IPS-20b (cell line): ENCODE data around the gene SNX32.

Experiments
- H3K27ac ChIP-seq: one replicate; pipeline ENCODE4 v1.5.1; 2013; ENCODE audit warnings: low read length
- H3K27me3 ChIP-seq: 2 replicates; pipeline ENCODE4 v1.6.1; 2013; ENCODE audit warnings: mild to moderate bottlenecking, low read length, inconsistent platforms; ENCODE audit not compliant: insufficient read depth
- H3K36me3 ChIP-seq: 2 replicates; pipeline ENCODE4 v1.6.1; 2013; ENCODE audit warnings: low read depth, mild to moderate bottlenecking, inconsistent platforms, low read length, moderate library complexity; ENCODE audit not compliant: insufficient read depth
- H3K4me1 ChIP-seq: 2 replicates; pipeline ENCODE4 v1.6.1; 2013; ENCODE audit warnings: mild to moderate bottlenecking, control low read depth, inconsistent platforms, low read length, moderate library complexity; ENCODE audit not compliant: insufficient read depth
- H3K4me3 ChIP-seq: 2 replicates; pipeline ENCODE4 v1.5.1; 2013; ENCODE audit warnings: mild to moderate bottlenecking, low read length, inconsistent platforms
- H3K9ac ChIP-seq: 2 replicates; pipeline ENCODE4 v1.6.1; 2013; ENCODE audit warnings: low read depth, mild to moderate bottlenecking, inconsistent platforms, low read length, moderate library complexity
- H3K9me3 ChIP-seq: 2 replicates; pipeline ENCODE4 v1.6.1; 2013; ENCODE audit warnings: mild to moderate bottlenecking, low read depth, low read length, inconsistent platforms; ENCODE audit not compliant: insufficient read depth

SNX32 gene

GRCh38 chr11:65854852-65855837 is 21.4 kb downstream of the SNX32 start:
- no peaks in the 10 kb centered on the region for H3K9me3 ChIP-seq
- no peak overlapping the region for H3K27ac ChIP-seq
- H3K27me3 ChIP-seq, result no peaks in the 10 kb centered on the region
- H3K36me3 ChIP-seq, result peaks cover 49% of the 10 kb centered on the region
- no peak overlapping the region; the same call in 1 of the 2 replicates for H3K4me3 ChIP-seq
- H3K9ac ChIP-seq, result no peak overlapping the region
- H3K4me1 ChIP-seq, result no peaks in the 10 kb centered on the region; the same call in 1 of the 2 replicates

- Histone ChIP-seq H3K4me1 (no peaks in the 10 kb centered on the region; the same call in 1 of the 2 replicates), H3K27ac (no peak overlapping the region), H3K27me3 (no peaks in the 10 kb centered on the region), H3K9ac (no peak overlapping the region; the same call in 1 of the 2 replicates), H3K9me3 (no peaks in the 10 kb centered on the region), H3K36me3 (peaks cover 49% of the 10 kb centered on the region), H3K4me3 (peak overlapping the region; percentile 99)
Measured at GRCh38 chr11:65855927-65856363, 22.2 kb downstream of the SNX32 start.

- H3K27me3 ChIP-seq, result no peaks in the 10 kb centered on the region
- peak overlapping the region; percentile 99 for H3K4me3 ChIP-seq
- H3K9ac ChIP-seq, result peak overlapping the region; percentile 95; the same call in 1 of the 2 replicates
- peaks cover 47% of the 10 kb centered on the region for H3K36me3 ChIP-seq
- H3K9me3 ChIP-seq, result no peaks in the 10 kb centered on the region
- peaks cover 5% of the 10 kb centered on the region; the same call in 1 of the 2 replicates for H3K4me1 ChIP-seq
- peak overlapping the region; percentile 84 for H3K27ac ChIP-seq
Measured at GRCh38 chr11:65856689-65857499, 23.1 kb downstream of the SNX32 start.

- H3K4me1 ChIP-seq, result peaks cover 5% of the 10 kb centered on the region; the same call in 1 of the 2 replicates
- H3K36me3 ChIP-seq, result peaks cover 52% of the 10 kb centered on the region
- peak overlapping the region; percentile 99 for H3K4me3 ChIP-seq
Measured at GRCh38 chr11:65857500-65857852, 23.7 kb downstream of the SNX32 start.

GRCh38 chr11:65857853-65858680 is 24.3 kb downstream of the SNX32 start, which contains the start of gene CFL1:
Gene CFL1 (minus strand): TSS chr11:65858180. CDS start chr11:65858099, 81 bp downstream.
- H3K27me3 ChIP-seq, result no peaks in the 10 kb centered on the region
- H3K27ac ChIP-seq, result peak within 1 kb of the TSS; percentile 84
- peak within 1 kb of the TSS; percentile 95 for H3K9ac ChIP-seq
- H3K36me3 ChIP-seq, result peaks cover 53% of the 10 kb centered on the region
- H3K9me3 ChIP-seq, result no peaks in the 10 kb centered on the region
- H3K4me3 ChIP-seq, result peak within 1 kb of the TSS; percentile 99
- peaks cover 5% of the 10 kb centered on the region; the same call in 1 of the 2 replicates for H3K4me1 ChIP-seq

More at GRCh38 chr11:65857500-65857852, 23.7 kb downstream of the SNX32 start:
- Histone ChIP-seq H3K27ac (peak overlapping the region; percentile 84), H3K27me3 (no peaks in the 10 kb centered on the region), H3K9me3 (no peaks in the 10 kb centered on the region), H3K9ac (peak overlapping the region; percentile 95; the same call in 1 of the 2 replicates)

- peak overlapping the region; percentile 85 for H3K9ac ChIP-seq
- H3K36me3 ChIP-seq, result peaks cover 53% of the 10 kb centered on the region
- H3K27me3 ChIP-seq, result no peaks in the 10 kb centered on the region
- H3K9me3 ChIP-seq, result no peaks in the 10 kb centered on the region
- H3K4me1 ChIP-seq, result peaks cover 5% of the 10 kb centered on the region; the same call in 1 of the 2 replicates
- H3K4me3 ChIP-seq, result peak overlapping the region; percentile 73
- peak overlapping the region; percentile 42 for H3K27ac ChIP-seq
Measured at GRCh38 chr11:65858681-65859087, 24.9 kb downstream of the SNX32 start.

GRCh38 chr11:65859095-65859811 is 25.5 kb downstream of the SNX32 start:
- Histone ChIP-seq H3K9ac (peak overlapping the region; percentile 99), H3K27me3 (no peaks in the 10 kb centered on the region), H3K4me3 (peak overlapping the region; percentile 86), H3K4me1 (peaks cover 5% of the 10 kb centered on the region; the same call in 1 of the 2 replicates), H3K36me3 (peaks cover 53% of the 10 kb centered on the region), H3K27ac (peak overlapping the region; percentile 95), H3K9me3 (no peaks in the 10 kb centered on the region)

GRCh38 chr11:65859812-65860277 is 26.1 kb downstream of the SNX32 start:
- peaks cover 53% of the 10 kb centered on the region for H3K36me3 ChIP-seq
- peaks cover 5% of the 10 kb centered on the region; the same call in 1 of the 2 replicates for H3K4me1 ChIP-seq
- H3K27me3 ChIP-seq, result no peaks in the 10 kb centered on the region

DNA sequence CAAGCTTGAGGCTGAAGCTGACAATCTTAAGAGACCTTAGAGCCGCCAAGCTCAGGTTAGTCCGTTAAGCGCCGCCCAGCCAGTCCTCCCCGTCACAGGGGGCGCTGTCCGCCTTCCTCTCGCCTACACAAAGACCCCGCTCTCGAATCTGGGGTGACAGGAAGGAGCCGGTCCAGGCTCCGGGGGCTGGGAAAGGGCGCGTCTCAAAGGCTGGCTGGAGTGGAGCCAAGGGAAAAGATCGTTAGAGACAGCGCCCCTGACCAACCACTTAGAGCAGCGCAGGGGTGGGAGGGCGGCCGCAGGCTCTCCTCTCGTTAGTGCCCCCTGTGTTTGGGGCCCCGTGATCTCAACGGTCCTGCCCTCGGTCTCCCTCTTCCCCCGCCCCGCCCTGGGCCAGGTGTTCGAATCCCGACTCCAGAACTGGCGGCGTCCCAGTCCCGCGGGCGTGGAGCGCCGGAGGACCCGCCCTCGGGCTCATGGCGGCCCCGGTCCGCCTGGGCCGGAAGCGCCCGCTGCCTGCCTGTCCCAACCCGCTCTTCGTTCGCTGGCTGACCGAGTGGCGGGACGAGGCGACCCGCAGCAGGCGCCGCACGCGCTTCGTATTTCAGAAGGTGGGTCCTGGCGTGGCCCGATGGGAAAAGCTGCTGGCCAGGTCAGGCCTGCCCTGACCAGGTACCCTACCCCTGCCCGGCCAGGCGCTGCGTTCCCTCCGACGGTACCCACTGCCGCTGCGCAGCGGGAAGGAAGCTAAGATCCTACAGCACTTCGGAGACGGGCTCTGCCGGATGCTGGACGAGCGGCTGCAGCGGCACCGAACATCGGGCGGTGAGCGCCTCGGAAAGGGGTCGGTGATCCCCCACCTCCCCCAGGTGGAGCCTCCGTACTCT is 26.8 kb downstream of the SNX32 start, which contains the start of gene MUS81:
TSS of gene MUS81 (plus strand) at position 156 of the 887 bp plus-strand sequence. CDS start at position 477, 321 bp downstream.
- Histone ChIP-seq H3K36me3 (peaks cover 53% of the 10 kb centered on the region), H3K9me3 (no peaks in the 10 kb centered on the region), H3K4me1 (peaks cover 5% of the 10 kb centered on the region; the same call in 1 of the 2 replicates), H3K9ac (peak within 1 kb of the TSS; percentile 99), H3K4me3 (peak within 1 kb of the TSS; percentile 86), H3K27ac (peak within 1 kb of the TSS; percentile 95), H3K27me3 (no peaks in the 10 kb centered on the region)

More at GRCh38 chr11:65859812-65860277, 26.1 kb downstream of the SNX32 start:
- peak overlapping the region; percentile 86 for H3K4me3 ChIP-seq
- peak overlapping the region; percentile 99 for H3K9ac ChIP-seq
- H3K27ac ChIP-seq, result peak overlapping the region; percentile 95
- H3K9me3 ChIP-seq, result no peaks in the 10 kb centered on the region
